Endothelial cell of umbilical vein (primary cell): ENCODE data around the gene NPVF. TPM values are rescaled to one million over a fixed set of nuclear protein-coding genes. Genes with fewer than 3 reads are reported as not detected.

ENCODE experiments used
- BruUV-seq: library from RNA; stranded (reverse); fragments of 400-500 nt; replicated peaks from 2 replicates; lab custom pipeline; 2021; lab: Mats Ljungman, UMichigan
- CTCF ChIA-PET: fragments of 300-600, 350-600 bp; sonication (Branson Sonifier 250); formaldehyde crosslinking; loops from one replicate; lab custom pipeline; 2021; ENCODE audit warnings: antibody characterized with exemption, inconsistent platforms; lab: Charles Lee
- POLR2A ChIA-PET: fragments of 300-600, 350-600 bp; sonication (Branson Sonifier 250); formaldehyde crosslinking; loops from one replicate; lab custom pipeline; 2021; ENCODE audit warnings: antibody characterized with exemption, inconsistent platforms; lab: Charles Lee
- DNase-seq: peaks from one replicate; pipeline ENCODE4 v3.0.0-alpha.2; 2011; ENCODE audit warnings: low read depth, low spot score
- FAIRE-seq: peaks from 2 replicates; lab custom pipeline; 2011; peaks lifted over from hg19 to GRCh38; lab: Jason Lieb, UNC
- H2AFZ ChIP-seq: 2 replicates; pipeline ENCODE4 v1.6.0; 2012; ENCODE audit warnings: low read depth, low read length, control low read depth, inconsistent platforms
- H3K27ac ChIP-seq: 2 replicates; pipeline ENCODE4 v1.5.1; 2011; ENCODE audit warnings: low read depth, mild to moderate bottlenecking, control low read depth, low read length, moderate library complexity; ENCODE audit not compliant: insufficient read depth
- H3K27me3 ChIP-seq, 2 experiments: 2 replicates each; pipeline versions ENCODE4 v1.6.0 to v1.6.1; 2011; ENCODE audit warnings: low read length in 2 of 2, mixed read lengths in 1 of 2; ENCODE audit not compliant: control insufficient read depth in 2 of 2, insufficient read depth in 2 of 2
- H3K36me3 ChIP-seq, 2 experiments: 2 replicates in 1 of 2; 3 replicates in 1 of 2; pipeline ENCODE4 v1.5.1; 2011; ENCODE audit warnings: low read length in 2 of 2, mild to moderate bottlenecking in 1 of 2, moderate library complexity in 1 of 2; ENCODE audit not compliant: control insufficient read depth in 2 of 2, insufficient read depth in 2 of 2; ENCODE audit errors: extremely low read depth in 1 of 2
- H3K4me1 ChIP-seq: 3 replicates; pipeline ENCODE4 v1.5.1; 2011; ENCODE audit warnings: mild to moderate bottlenecking, low read length; ENCODE audit not compliant: control insufficient read depth, insufficient read depth; ENCODE audit errors: extremely low read depth
- H3K4me2 ChIP-seq: 2 replicates; pipeline ENCODE4 v1.6.1; 2011; ENCODE audit warnings: low read length, control low read depth, mixed read lengths; ENCODE audit not compliant: insufficient read depth
- H3K4me3 ChIP-seq, 3 experiments: fragments of 200-600 bp in 1 of 3; sonication (generic), shearing (Covaris generic) in 1 of 3; replicated peaks in 1 of 3; 2 replicates each; pipeline ENCODE4 v1.5.1; 2011 to 2016; ENCODE audit warnings: control low read depth in 3 of 3, low read length in 3 of 3, mild to moderate bottlenecking in 2 of 3, inconsistent platforms in 1 of 3, low read depth in 1 of 3, moderate library complexity in 1 of 3; ENCODE audit not compliant: insufficient read depth in 1 of 3
- H3K79me2 ChIP-seq: 2 replicates; pipeline ENCODE4 v1.6.0; 2012; ENCODE audit warnings: low read length, inconsistent platforms; ENCODE audit not compliant: control insufficient read depth, insufficient read depth
- H3K9ac ChIP-seq: replicated peaks from 2 replicates; pipeline ENCODE3; 2011; ENCODE audit warnings: low read length, control low read depth; ENCODE audit not compliant: insufficient read depth; ENCODE audit errors: extremely low read depth
- H3K9me1 ChIP-seq: replicated peaks from 3 replicates; pipeline ENCODE4 v1.6.0; 2011; ENCODE audit warnings: mild to moderate bottlenecking, low read length; ENCODE audit not compliant: control insufficient read depth, insufficient read depth; ENCODE audit errors: extremely low read depth
- H3K9me3 ChIP-seq: replicated peaks from 2 replicates; pipeline ENCODE4 v1.5.1; 2012; ENCODE audit warnings: low read length, inconsistent platforms; ENCODE audit not compliant: control insufficient read depth, insufficient read depth
- H4K20me1 ChIP-seq: replicated peaks from 2 replicates; pipeline ENCODE3; 2011; ENCODE audit warnings: mild to moderate bottlenecking, low read length; ENCODE audit not compliant: control insufficient read depth, insufficient read depth; ENCODE audit errors: extremely low read depth
- CTCF ChIP-seq, 2 donors: IDR thresholded peaks; 1 replicate in 1 of 2; 2 replicates in 1 of 2; pipeline ENCODE4 v1.5.1; 2011; ENCODE audit warnings: low read length in 2 of 2, mild to moderate bottlenecking in 2 of 2, moderate library complexity in 2 of 2, control low read depth in 1 of 2, inconsistent platforms in 1 of 2, low read depth in 1 of 2; ENCODE audit not compliant: insufficient read depth in 1 of 2; ENCODE audit errors: extremely low read depth in 1 of 2
- FOS ChIP-seq: IDR thresholded peaks from 2 replicates; pipeline ENCODE4 v1.6.1; 2011; ENCODE audit warnings: mild to moderate bottlenecking, low read length, moderate library complexity, borderline replicate concordance; ENCODE audit not compliant: insufficient read depth
- POLR2AphosphoS5 ChIP-seq: IDR thresholded peaks from 2 replicates; pipeline ENCODE4 v1.6.1; 2012; ENCODE audit warnings: low read depth, mild to moderate bottlenecking, control low read depth, low read length, moderate library complexity; ENCODE audit not compliant: insufficient read depth
- dilution Hi-C: fragments of 300-500 bp; cut with MboI; formaldehyde crosslinking; loops from one replicate; pipeline ENCODE4 v1.15.0; 2019; ENCODE audit warnings: low sequenced_read_pairs; ENCODE audit not compliant: extremely low pct_ligation_motif_present
- intact Hi-C: fragments of 100-400 bp; cut with micrococcal nuclease; formaldehyde crosslinking; loops from one replicate; pipeline ENCODE4 v1.10.0; 2022
- polyA plus RNA-seq, 4 experiments: library from polyadenylated mRNA; depleted of rRNA in 3 of 4; stranded (reverse) in 3 of 4; unstranded in 1 of 4; fragments of >200 nt; gene quantifications; 2 replicates each; pipeline versions ENCODE4 v1.2.1 to v1.2.3, GENCODE V29; 2011 to 2012; ENCODE audit warnings: missing spikeins in 1 of 4
- total RNA-seq: library from RNA; stranded (reverse); gene quantifications from 2 replicates; pipeline ENCODE4 v1.2.3, GENCODE V29; 2021

Gene NPVF
- total and polyA plus RNA-seq, 2 donors (not counting 3 experiments of a cell fraction or from before 2014, with no cell fraction given) = not detected

GRCh38 chr7:25179771-25180591 is 48.3 kb downstream of the NPVF start:
- Histone ChIP-seq H3K9me1 (no peaks in the 10 kb centered on the region), H3K4me1 (peaks cover 8% of the 10 kb centered on the region), H3K36me3 (no peaks in the 10 kb centered on the region), H3K27ac (no peak overlapping the region), H4K20me1 (no peaks in the 10 kb centered on the region), H2AFZ (peak overlapping the region; percentile 95), H3K9me3 (no peaks in the 10 kb centered on the region), H3K9ac (peak overlapping the region; percentile 74), H3K4me2 (peak overlapping the region; percentile 76), H3K27me3 (peaks cover 1 to 7% of the 10 kb centered on the region in 2 experiments), H3K79me2 (no peaks in the 10 kb centered on the region), H3K4me3 (peak overlapping the region; percentile 46 to 62 (median 56))
- FAIRE-seq (peak; percentile 83), DNase-seq (peak; percentile 83)
- dilution Hi-C loops (no loop called here), intact Hi-C loops (loop anchor here (1.0 to 2.0 kb wide), 2 partner anchors 37 to 55 kb away; partner anchors contain the start of gene CYCS)
- TF ChIP-seq CTCF (IDR thresholded peaks at IDR 0.05; ENCODE audit: extremely low read depth in 1 of 2, insufficient read depth in 1 of 2, low read depth in 1 of 2, low read length in 2 of 2) = peak; percentile 51 to 82
- no peak for TF ChIP-seq FOS
- TF ChIP-seq POLR2AphosphoS5 = peak; percentile 52
- ChIA-PET CTCF (interaction anchor here (0.6 to 1.5 kb wide), 25 partner anchors 9 to 1610 kb away, joined by 3 to 19 read pairs (median 4); partner anchors contain the start of gene CYCS), POLR2A (interaction anchor here (0.6 to 1.5 kb wide), 2 partner anchors 54 to 89 kb away, joined by 3 to 4 read pairs; no protein-coding TSS in a partner anchor)
- BruUV-seq = no TSS peak
